ENCODE data around the gene FHAD1. TPM values are rescaled to one million over a fixed set of nuclear protein-coding genes. Genes with fewer than 3 reads are reported as not detected.

FHAD1 gene
- total RNA-seq, 4 donors from 2014 or later: under 0.01 to 0.26 (median 0.06) TPM; not detected in 1

DNA sequence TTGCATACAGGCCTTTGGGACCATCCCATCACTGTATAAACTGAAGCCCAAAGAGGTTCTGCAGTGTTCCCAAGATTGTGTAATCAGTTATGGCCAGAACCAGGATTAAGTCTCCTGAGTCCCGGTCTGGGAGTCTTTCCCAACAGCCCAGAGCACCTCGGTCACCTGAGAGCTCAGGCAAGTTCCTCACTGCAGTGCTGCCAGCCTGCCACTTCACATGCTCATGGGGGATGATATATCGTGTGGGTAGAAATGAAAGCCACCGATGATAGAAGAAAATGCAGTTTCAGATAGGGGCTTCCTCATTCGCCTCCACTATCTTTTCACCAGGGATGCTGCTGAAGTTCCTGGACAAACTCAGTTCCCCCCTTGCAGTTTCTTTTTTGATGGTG lies 30.4 kb downstream of the FHAD1 start:
- no peaks in the 10 kb centered on the region for H3K27me3 ChIP-seq
- peaks cover under 1 to 14% (median 8%) of the 10 kb centered on the region in 4 donors for H3K4me1 ChIP-seq
- no peak overlapping the region for H3K27ac ChIP-seq (replicated peaks in 1 of 4)
- no peak for DNase-seq (ENCODE audit: extremely low spot score)
- intact Hi-C loops (cut with DNase I): no loop called here
- 98% methylated on average over 4 of the region's 5 CpGs for WGBS
- no peaks in the 10 kb centered on the region for H3K36me3 ChIP-seq
- no peak overlapping the region for H3K4me3 ChIP-seq
- H3K9me3 ChIP-seq: no peaks in the 10 kb centered on the region
- TF ChIP-seq POLR2A (IDR thresholded peaks at IDR 0.05; ENCODE audit: low read depth) (no peak), POLR2AphosphoS5 (IDR thresholded peaks at IDR 0.05) (no peak), EP300 (IDR thresholded peaks at IDR 0.05) (no peak)
- TF ChIP-seq, protein P1, sequence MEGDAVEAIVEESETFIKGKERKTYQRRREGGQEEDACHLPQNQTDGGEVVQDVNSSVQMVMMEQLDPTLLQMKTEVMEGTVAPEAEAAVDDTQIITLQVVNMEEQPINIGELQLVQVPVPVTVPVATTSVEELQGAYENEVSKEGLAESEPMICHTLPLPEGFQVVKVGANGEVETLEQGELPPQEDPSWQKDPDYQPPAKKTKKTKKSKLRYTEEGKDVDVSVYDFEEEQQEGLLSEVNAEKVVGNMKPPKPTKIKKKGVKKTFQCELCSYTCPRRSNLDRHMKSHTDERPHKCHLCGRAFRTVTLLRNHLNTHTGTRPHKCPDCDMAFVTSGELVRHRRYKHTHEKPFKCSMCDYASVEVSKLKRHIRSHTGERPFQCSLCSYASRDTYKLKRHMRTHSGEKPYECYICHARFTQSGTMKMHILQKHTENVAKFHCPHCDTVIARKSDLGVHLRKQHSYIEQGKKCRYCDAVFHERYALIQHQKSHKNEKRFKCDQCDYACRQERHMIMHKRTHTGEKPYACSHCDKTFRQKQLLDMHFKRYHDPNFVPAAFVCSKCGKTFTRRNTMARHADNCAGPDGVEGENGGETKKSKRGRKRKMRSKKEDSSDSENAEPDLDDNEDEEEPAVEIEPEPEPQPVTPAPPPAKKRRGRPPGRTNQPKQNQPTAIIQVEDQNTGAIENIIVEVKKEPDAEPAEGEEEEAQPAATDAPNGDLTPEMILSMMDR (IDR thresholded peaks at IDR 0.05): no peak

DNA sequence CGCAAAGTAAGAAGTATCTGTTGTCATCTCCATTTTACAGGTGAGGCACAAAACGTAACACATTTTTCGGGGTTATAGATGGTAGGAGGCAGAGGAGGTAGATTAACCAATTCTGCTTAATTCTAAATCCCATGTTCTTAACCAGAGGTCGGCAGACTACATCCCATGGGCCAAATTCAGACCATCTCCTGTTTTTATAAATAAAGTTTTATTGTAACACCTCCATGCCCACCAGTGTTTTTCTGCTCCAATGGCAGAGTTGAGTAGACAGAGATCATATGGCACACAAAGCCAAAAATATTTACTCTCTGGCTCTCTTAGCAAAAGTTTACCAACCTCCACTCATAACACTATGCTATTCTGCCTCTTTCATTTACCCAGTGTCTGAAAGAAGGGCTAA lies 30.9 kb downstream of the FHAD1 start:
- WGBS: 97% methylated on average over 4 of the region's 4 CpGs
- Histone ChIP-seq H3K27ac (replicated peaks in 1 of 4) (no peak overlapping the region), H3K4me1 (peaks cover 4 to 14% (median 7%) of the 10 kb centered on the region in 4 donors), H3K9me3 (no peaks in the 10 kb centered on the region), H3K4me3 (no peak overlapping the region), H3K27me3 (no peaks in the 10 kb centered on the region), H3K36me3 (no peaks in the 10 kb centered on the region)
- intact Hi-C loops (cut with DNase I): no loop called here
- TF ChIP-seq POLR2AphosphoS5 (IDR thresholded peaks at IDR 0.05): no peak
- no peak for TF ChIP-seq EP300 (IDR thresholded peaks at IDR 0.05)
- TF ChIP-seq, protein P1 (IDR thresholded peaks at IDR 0.05): no peak
- no peak for TF ChIP-seq POLR2A (IDR thresholded peaks at IDR 0.05; ENCODE audit: low read depth)
- DNase-seq (ENCODE audit: extremely low spot score): peak; percentile 10

DNA sequence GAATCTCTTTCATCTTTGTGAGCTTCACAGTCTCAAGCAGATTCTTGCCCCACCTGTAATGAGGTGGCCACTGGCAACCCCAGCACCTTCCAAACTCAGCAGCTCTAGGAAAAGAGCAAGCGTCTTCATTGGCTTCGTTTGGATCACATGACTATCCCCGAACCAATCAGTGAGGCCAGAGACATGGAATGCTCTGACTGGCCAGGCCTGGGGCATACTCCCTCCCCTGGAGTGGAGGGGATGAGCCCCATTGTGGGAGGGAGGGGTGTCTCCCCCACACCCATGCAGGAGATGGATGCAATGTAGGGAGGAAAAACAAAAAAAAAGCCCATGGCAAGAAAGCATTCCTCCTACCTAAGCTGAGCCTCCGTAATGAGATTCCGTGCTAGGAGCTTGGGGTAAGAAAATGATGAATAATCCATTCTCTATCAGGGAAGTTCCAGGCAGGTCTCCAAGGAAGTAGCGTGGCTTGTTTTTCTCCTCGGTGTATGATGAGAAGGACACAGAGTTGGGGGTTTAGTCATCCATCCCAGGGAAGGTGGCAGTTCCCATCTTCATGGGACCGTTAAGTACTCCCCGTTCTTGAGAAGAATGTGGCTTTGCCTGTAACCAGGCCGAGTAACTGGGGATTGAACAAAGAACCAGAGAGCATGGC lies 32.7 kb downstream of the FHAD1 start:
- Histone ChIP-seq H3K4me1 (peaks cover 12 to 29% (median 22%) of the 10 kb centered on the region in 4 donors), H3K36me3 (no peaks in the 10 kb centered on the region), H3K4me3 (no peak overlapping the region), H3K27ac (replicated peaks in 1 of 4) (no peak overlapping the region), H3K9me3 (no peaks in the 10 kb centered on the region), H3K27me3 (no peaks in the 10 kb centered on the region)
- TF ChIP-seq EP300 (IDR thresholded peaks at IDR 0.05): no peak
- no peak for TF ChIP-seq POLR2A (IDR thresholded peaks at IDR 0.05; ENCODE audit: low read depth)
- no peak for TF ChIP-seq POLR2AphosphoS5 (IDR thresholded peaks at IDR 0.05)
- TF ChIP-seq, protein P1 (IDR thresholded peaks at IDR 0.05): no peak
- intact Hi-C loops (cut with DNase I): no loop called here
- 76% methylated on average over 10 of the region's 10 CpGs for WGBS
- no peak for DNase-seq (ENCODE audit: extremely low spot score)

DNA sequence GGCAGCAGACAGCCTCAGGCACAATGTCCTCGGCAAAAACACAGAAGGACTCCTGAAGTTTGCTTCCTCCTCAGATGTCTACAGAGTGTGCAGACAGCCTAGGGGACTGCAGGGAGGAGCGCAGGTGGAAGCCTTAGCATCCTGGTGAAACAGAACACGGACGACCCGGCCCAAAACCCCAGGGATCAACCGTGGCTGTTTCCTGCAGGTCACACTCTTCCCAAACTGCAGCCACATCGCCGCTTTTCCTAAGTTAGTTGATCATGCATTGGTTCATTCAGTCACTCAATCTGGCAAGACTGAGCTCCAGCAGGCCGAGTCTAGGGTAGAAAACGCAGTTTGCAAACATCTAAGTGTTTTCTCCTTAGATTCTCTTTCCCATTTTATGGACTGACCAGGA lies 33.4 kb downstream of the FHAD1 start:
- intact Hi-C loops (cut with DNase I): no loop called here
- WGBS: 88% methylated on average over 10 of the region's 10 CpGs
- no peak overlapping the region for H3K27ac ChIP-seq (replicated peaks in 1 of 4)
- H3K9me3 ChIP-seq: no peaks in the 10 kb centered on the region
- TF ChIP-seq EP300 (IDR thresholded peaks at IDR 0.05) (no peak), POLR2AphosphoS5 (IDR thresholded peaks at IDR 0.05) (no peak), POLR2A (IDR thresholded peaks at IDR 0.05; ENCODE audit: low read depth) (no peak)
- TF ChIP-seq, protein P1 (IDR thresholded peaks at IDR 0.05): no peak
- no peak for DNase-seq (ENCODE audit: extremely low spot score)
- no peak overlapping the region for H3K4me3 ChIP-seq
- peaks cover 12 to 32% (median 22%) of the 10 kb centered on the region in 4 donors for H3K4me1 ChIP-seq
- no peaks in the 10 kb centered on the region for H3K27me3 ChIP-seq
- no peaks in the 10 kb centered on the region for H3K36me3 ChIP-seq

DNA sequence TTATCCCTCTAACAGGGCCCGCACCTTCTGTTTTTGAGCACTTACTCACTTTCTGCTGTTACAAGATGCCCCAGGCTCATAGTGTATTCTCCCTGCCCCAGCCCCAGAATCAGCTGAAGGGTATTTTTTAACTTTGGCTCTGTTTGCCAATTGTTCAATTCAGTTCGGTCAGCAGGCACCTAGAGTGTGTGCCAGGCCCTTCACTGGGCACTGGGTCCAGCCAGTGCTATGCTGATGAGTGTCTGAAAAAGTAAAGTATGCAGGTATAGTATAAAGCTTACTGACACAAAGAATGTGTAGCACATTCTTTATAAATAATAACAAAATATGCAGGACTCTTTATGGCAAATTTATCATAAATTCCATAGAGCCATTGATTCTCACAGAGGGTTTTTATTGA lies 35.0 kb downstream of the FHAD1 start:
- no peak for TF ChIP-seq POLR2A (IDR thresholded peaks at IDR 0.05; ENCODE audit: low read depth)
- TF ChIP-seq, protein P1 (IDR thresholded peaks at IDR 0.05): no peak
- Histone ChIP-seq H3K27ac (replicated peaks in 1 of 4) (peak overlapping the region; percentile 62 to 69 (median 68)), H3K4me1 (peaks cover 12 to 32% (median 22%) of the 10 kb centered on the region in 4 donors), H3K4me3 (no peak overlapping the region), H3K36me3 (no peaks in the 10 kb centered on the region), H3K9me3 (no peaks in the 10 kb centered on the region), H3K27me3 (no peaks in the 10 kb centered on the region)
- 75% methylated on average over 2 of the region's 2 CpGs for WGBS
- intact Hi-C loops (cut with DNase I): no loop called here
- DNase-seq (ENCODE audit: extremely low spot score): no peak

Data from esophagus muscularis mucosa (tissue), 4 donors.